DND-41 (cell line): Measurements from ENCODE around the gene LMO4.

Source experiments
- EZH2 ChIP-seq: IDR thresholded peaks from 3 replicates; pipeline ENCODE4 v1.6.1; 2012; ENCODE audit warnings: borderline replicate concordance, low read depth, mild to moderate bottlenecking, moderate library complexity, low read length, inconsistent platforms; ENCODE audit not compliant: severe bottlenecking
- TF ChIP-seq, protein P1 (sequence below): IDR thresholded peaks from 2 replicates; pipeline ENCODE4 v1.5.1; 2012; ENCODE audit warnings: borderline replicate concordance, low read length, moderate library complexity, mild to moderate bottlenecking; ENCODE audit not compliant: poor library complexity, severe bottlenecking; ENCODE audit errors: extremely low read depth

DNA sequence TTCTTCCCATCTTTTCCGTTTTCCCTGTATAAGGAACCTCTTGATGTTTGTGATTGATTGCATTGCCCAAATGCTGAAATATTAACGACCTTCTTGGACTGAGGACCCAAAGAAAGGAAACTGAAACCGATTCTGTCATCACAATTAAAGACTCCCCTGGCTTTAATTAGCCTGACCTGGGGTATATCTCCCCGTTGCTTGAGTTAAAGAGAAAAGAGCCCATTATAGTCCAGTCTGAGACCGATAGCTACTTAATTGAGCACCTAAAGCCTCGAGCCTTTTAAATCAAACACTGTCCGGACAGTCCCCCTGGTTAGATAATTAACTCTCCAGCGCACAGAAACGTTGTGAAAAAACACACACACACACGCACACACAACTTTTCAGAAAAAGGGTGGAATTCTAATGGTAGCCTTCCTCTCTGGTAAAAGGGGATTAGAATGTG lies 8.0 kb downstream of the LMO4 start:
- TF ChIP-seq, protein P1, sequence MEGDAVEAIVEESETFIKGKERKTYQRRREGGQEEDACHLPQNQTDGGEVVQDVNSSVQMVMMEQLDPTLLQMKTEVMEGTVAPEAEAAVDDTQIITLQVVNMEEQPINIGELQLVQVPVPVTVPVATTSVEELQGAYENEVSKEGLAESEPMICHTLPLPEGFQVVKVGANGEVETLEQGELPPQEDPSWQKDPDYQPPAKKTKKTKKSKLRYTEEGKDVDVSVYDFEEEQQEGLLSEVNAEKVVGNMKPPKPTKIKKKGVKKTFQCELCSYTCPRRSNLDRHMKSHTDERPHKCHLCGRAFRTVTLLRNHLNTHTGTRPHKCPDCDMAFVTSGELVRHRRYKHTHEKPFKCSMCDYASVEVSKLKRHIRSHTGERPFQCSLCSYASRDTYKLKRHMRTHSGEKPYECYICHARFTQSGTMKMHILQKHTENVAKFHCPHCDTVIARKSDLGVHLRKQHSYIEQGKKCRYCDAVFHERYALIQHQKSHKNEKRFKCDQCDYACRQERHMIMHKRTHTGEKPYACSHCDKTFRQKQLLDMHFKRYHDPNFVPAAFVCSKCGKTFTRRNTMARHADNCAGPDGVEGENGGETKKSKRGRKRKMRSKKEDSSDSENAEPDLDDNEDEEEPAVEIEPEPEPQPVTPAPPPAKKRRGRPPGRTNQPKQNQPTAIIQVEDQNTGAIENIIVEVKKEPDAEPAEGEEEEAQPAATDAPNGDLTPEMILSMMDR: no peak
- TF ChIP-seq EZH2: no peak
